ENCODE data around the gene CRP.

CRP gene

DNA sequence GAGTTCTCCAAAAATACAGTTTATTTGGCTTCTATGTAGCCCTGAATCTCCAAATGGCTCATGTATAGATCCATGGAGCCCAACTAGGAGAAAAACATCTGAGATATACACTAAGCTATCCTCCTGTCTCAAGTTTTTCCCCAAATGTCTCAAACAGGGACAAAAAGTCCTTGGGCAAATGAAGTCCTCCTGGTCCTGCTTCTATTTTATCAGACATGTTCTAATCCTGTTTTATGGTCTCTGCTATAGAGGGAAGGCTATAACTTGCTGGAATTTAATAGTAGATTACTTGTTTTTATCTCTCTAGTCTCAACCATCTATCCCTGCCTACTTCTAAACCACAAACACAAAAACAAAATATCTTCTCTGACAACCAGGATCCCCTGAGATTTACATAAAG, 26.9 kb downstream of the CRP start:
- no peak overlapping the region for H2AK5ac ChIP-seq (ENCODE audit: low read length, severe bottlenecking)
- H3K23ac ChIP-seq (ENCODE audit: low read length in 2 of 2): no peak overlapping the region
- no peak overlapping the region for H2BK5ac ChIP-seq (ENCODE audit: low read depth, low read length, poor library complexity, severe bottlenecking)
- H3K9me3 ChIP-seq (ENCODE audit: control insufficient read depth, low read length): no peaks in the 10 kb centered on the region
- no peak overlapping the region for H2BK120ac ChIP-seq (ENCODE audit: low read depth, low read length)
- H3K36me3 ChIP-seq (ENCODE audit: control insufficient read depth in 1 of 2, insufficient read depth in 2 of 2, low read depth in 1 of 2, low read length in 2 of 2): no peaks in the 10 kb centered on the region
- H3K4me1 ChIP-seq (ENCODE audit: control insufficient read depth, insufficient read depth, low read depth, low read length): no peaks in the 10 kb centered on the region
- H2BK12ac ChIP-seq (ENCODE audit: low read length in 2 of 2): no peak overlapping the region
- H3K27me3 ChIP-seq (ENCODE audit: control insufficient read depth in 1 of 2, insufficient read depth in 1 of 2, low read length in 2 of 2): peaks cover 0 to 5% of the 10 kb centered on the region in 2 experiments
- no peak overlapping the region for H4K8ac ChIP-seq (ENCODE audit: low read length)
- no peak overlapping the region for H3K4me2 ChIP-seq (ENCODE audit: low read length, poor library complexity, severe bottlenecking)
- H3K4ac ChIP-seq (ENCODE audit: low read depth in 1 of 2, low read length in 2 of 2): no peak overlapping the region
- no peak for DNase-seq
- no peak overlapping the region for H3K27ac ChIP-seq (ENCODE audit: low read length, poor library complexity, severe bottlenecking)
- no peak overlapping the region for H3K14ac ChIP-seq (ENCODE audit: low read length in 2 of 2)
- H3K79me1 ChIP-seq (replicated peaks; ENCODE audit: low read length, poor library complexity, severe bottlenecking): no peaks in the 10 kb centered on the region
- H3K9ac ChIP-seq (ENCODE audit: low read length): no peak overlapping the region
- no peak overlapping the region for H4K91ac ChIP-seq (ENCODE audit: low read length)
- no peak overlapping the region for H3K4me3 ChIP-seq (ENCODE audit: insufficient read depth in 1 of 2, low read depth in 1 of 2, low read length in 2 of 2)
- H2AFZ ChIP-seq (ENCODE audit: low read depth, low read length): no peak overlapping the region
- H3K18ac ChIP-seq (ENCODE audit: low read depth in 1 of 2, low read length in 2 of 2): no peak overlapping the region
- H2BK15ac ChIP-seq (ENCODE audit: low read depth, poor library complexity, severe bottlenecking): no peak overlapping the region

DNA sequence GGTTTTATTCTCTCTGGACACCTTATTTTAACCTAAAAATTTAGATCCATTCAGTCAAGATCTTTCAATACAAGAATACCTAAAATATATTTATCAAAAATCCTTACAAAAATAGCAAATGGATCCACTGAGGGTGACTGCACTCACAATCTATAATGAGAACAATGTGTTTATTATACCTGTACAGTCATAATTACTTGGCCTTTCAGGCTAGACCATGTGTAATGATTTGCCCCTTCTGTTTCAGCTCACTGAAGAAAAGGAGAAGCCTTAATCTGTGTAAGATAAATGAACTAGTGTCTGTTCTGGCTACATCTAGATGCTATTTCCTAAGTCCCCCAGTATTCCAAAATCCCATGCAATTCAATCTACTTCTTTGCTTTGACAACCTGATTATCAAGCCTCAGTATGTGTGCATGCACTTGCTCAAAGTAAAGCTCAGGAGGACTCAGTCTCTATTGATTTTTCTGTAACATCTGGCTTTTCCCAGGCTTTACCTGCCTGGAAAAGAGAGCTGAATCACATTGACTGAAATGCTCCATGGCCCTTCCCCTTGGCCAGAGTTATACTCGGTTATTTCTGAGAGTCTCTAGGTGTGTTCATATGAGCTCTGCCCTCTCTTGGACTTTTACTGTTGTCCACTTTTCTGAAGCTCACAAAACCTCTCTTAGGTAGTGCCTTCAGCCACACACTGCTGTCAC, 27.6 kb downstream of the CRP start:
- Histone ChIP-seq H3K9ac (ENCODE audit: low read length) (no peak overlapping the region), H2AK5ac (ENCODE audit: low read length, severe bottlenecking) (no peak overlapping the region), H3K9me3 (ENCODE audit: control insufficient read depth, low read length) (no peaks in the 10 kb centered on the region), H2BK5ac (ENCODE audit: low read depth, low read length, poor library complexity, severe bottlenecking) (no peak overlapping the region), H3K23ac (ENCODE audit: low read length in 2 of 2) (no peak overlapping the region), H3K27ac (ENCODE audit: low read length, poor library complexity, severe bottlenecking) (no peak overlapping the region), H3K4ac (ENCODE audit: low read depth in 1 of 2, low read length in 2 of 2) (no peak overlapping the region), H3K36me3 (ENCODE audit: control insufficient read depth in 1 of 2, insufficient read depth in 2 of 2, low read depth in 1 of 2, low read length in 2 of 2) (no peaks in the 10 kb centered on the region), H3K4me2 (ENCODE audit: low read length, poor library complexity, severe bottlenecking) (no peak overlapping the region), H3K18ac (ENCODE audit: low read depth in 1 of 2, low read length in 2 of 2) (no peak overlapping the region), H2BK120ac (ENCODE audit: low read depth, low read length) (no peak overlapping the region), H3K27me3 (ENCODE audit: control insufficient read depth in 1 of 2, insufficient read depth in 1 of 2, low read length in 2 of 2) (peaks cover 0 to 5% of the 10 kb centered on the region in 2 experiments), H3K4me1 (ENCODE audit: control insufficient read depth, insufficient read depth, low read depth, low read length) (no peaks in the 10 kb centered on the region), H3K4me3 (ENCODE audit: insufficient read depth in 1 of 2, low read depth in 1 of 2, low read length in 2 of 2) (no peak overlapping the region), H3K79me1 (replicated peaks; ENCODE audit: low read length, poor library complexity, severe bottlenecking) (no peaks in the 10 kb centered on the region), H2BK12ac (ENCODE audit: low read length in 2 of 2) (no peak overlapping the region), H2AFZ (ENCODE audit: low read depth, low read length) (no peak overlapping the region), H4K91ac (ENCODE audit: low read length) (no peak overlapping the region), H2BK15ac (ENCODE audit: low read depth, poor library complexity, severe bottlenecking) (no peak overlapping the region), H3K14ac (ENCODE audit: low read length in 2 of 2) (no peak overlapping the region), H4K8ac (ENCODE audit: low read length) (no peak overlapping the region)
- no peak for DNase-seq
- 33% methylated on average over 1 of the region's 1 CpG for WGBS

DNA sequence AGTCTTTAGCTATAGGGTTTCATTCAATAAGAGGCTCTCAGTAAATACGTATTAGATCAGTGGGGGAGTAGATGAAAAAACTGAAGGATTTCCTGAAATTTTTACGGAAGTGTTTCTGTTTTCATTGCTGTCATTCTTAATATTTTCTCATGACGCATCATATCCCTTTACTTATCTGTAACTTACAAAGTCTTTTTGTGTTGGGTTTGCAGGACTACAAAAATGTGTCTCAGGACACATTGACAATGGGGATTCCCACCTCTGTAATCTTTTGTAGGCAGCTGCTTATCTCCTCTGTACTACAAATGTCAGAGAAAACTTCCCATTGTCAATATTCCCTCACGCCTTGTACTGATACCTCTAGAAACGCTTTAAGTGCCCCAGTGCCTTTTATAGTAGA, 35.5 kb downstream of the CRP start:
- Histone ChIP-seq H3K9me3 (ENCODE audit: control insufficient read depth, low read length) (no peaks in the 10 kb centered on the region), H3K4me1 (ENCODE audit: control insufficient read depth, insufficient read depth, low read depth, low read length) (no peaks in the 10 kb centered on the region), H4K8ac (ENCODE audit: low read length) (no peak overlapping the region), H2BK120ac (ENCODE audit: low read depth, low read length) (no peak overlapping the region), H3K14ac (ENCODE audit: low read length in 2 of 2) (no peak overlapping the region), H4K91ac (ENCODE audit: low read length) (no peak overlapping the region), H3K36me3 (ENCODE audit: control insufficient read depth in 1 of 2, insufficient read depth in 2 of 2, low read depth in 1 of 2, low read length in 2 of 2) (no peaks in the 10 kb centered on the region), H2BK12ac (ENCODE audit: low read length in 2 of 2) (no peak overlapping the region), H3K4me2 (ENCODE audit: low read length, poor library complexity, severe bottlenecking) (no peak overlapping the region), H2AK5ac (ENCODE audit: low read length, severe bottlenecking) (no peak overlapping the region), H2BK5ac (ENCODE audit: low read depth, low read length, poor library complexity, severe bottlenecking) (no peak overlapping the region), H3K18ac (ENCODE audit: low read depth in 1 of 2, low read length in 2 of 2) (no peak overlapping the region), H3K27me3 (ENCODE audit: control insufficient read depth in 1 of 2, insufficient read depth in 1 of 2, low read length in 2 of 2) (no peaks in the 10 kb centered on the region), H3K23ac (ENCODE audit: low read length in 2 of 2) (no peak overlapping the region), H2BK15ac (ENCODE audit: low read depth, poor library complexity, severe bottlenecking) (no peak overlapping the region), H2AFZ (ENCODE audit: low read depth, low read length) (no peak overlapping the region), H3K9ac (ENCODE audit: low read length) (no peak overlapping the region), H3K27ac (ENCODE audit: low read length, poor library complexity, severe bottlenecking) (no peak overlapping the region), H3K4me3 (ENCODE audit: insufficient read depth in 1 of 2, low read depth in 1 of 2, low read length in 2 of 2) (no peak overlapping the region), H3K4ac (ENCODE audit: low read depth in 1 of 2, low read length in 2 of 2) (no peak overlapping the region), H3K79me1 (replicated peaks; ENCODE audit: low read length, poor library complexity, severe bottlenecking) (no peaks in the 10 kb centered on the region)
- 96% methylated on average over 2 of the region's 5 CpGs for WGBS
- no peak for DNase-seq

DNA sequence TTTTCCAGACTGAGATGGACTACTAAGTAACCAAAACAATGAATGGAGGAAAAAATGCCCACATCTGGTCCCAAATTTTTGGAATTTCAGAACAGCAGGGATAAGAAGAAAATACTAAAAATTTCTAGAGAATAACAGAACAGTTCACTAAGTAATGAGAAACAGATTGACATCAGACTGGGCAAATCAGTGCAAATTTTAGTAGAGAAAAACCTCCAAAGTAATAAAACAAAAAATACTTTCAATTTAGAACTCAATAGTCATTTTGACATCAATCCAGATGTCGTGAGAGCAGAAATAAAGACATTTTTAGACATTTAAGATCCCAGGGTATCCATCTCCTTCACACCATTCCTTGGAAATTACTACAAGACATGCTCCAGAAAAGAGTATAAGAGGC, 39.3 kb downstream of the CRP start:
- Histone ChIP-seq H3K27ac (ENCODE audit: low read length, poor library complexity, severe bottlenecking) (no peak overlapping the region), H3K9ac (ENCODE audit: low read length) (no peak overlapping the region), H2AK5ac (ENCODE audit: low read length, severe bottlenecking) (no peak overlapping the region), H2BK120ac (ENCODE audit: low read depth, low read length) (no peak overlapping the region), H3K27me3 (ENCODE audit: control insufficient read depth in 1 of 2, insufficient read depth in 1 of 2, low read length in 2 of 2) (no peaks in the 10 kb centered on the region), H2BK12ac (ENCODE audit: low read length in 2 of 2) (no peak overlapping the region), H2AFZ (ENCODE audit: low read depth, low read length) (no peak overlapping the region), H3K4me1 (ENCODE audit: control insufficient read depth, insufficient read depth, low read depth, low read length) (no peaks in the 10 kb centered on the region), H3K4me3 (ENCODE audit: insufficient read depth in 1 of 2, low read depth in 1 of 2, low read length in 2 of 2) (no peak overlapping the region), H3K4me2 (ENCODE audit: low read length, poor library complexity, severe bottlenecking) (no peak overlapping the region), H4K8ac (ENCODE audit: low read length) (no peak overlapping the region), H3K18ac (ENCODE audit: low read depth in 1 of 2, low read length in 2 of 2) (no peak overlapping the region), H3K9me3 (ENCODE audit: control insufficient read depth, low read length) (no peaks in the 10 kb centered on the region), H3K4ac (ENCODE audit: low read depth in 1 of 2, low read length in 2 of 2) (no peak overlapping the region), H3K36me3 (ENCODE audit: control insufficient read depth in 1 of 2, insufficient read depth in 2 of 2, low read depth in 1 of 2, low read length in 2 of 2) (no peaks in the 10 kb centered on the region), H4K91ac (ENCODE audit: low read length) (no peak overlapping the region), H3K79me1 (replicated peaks; ENCODE audit: low read length, poor library complexity, severe bottlenecking) (no peaks in the 10 kb centered on the region), H2BK5ac (ENCODE audit: low read depth, low read length, poor library complexity, severe bottlenecking) (no peak overlapping the region), H2BK15ac (ENCODE audit: low read depth, poor library complexity, severe bottlenecking) (no peak overlapping the region), H3K23ac (ENCODE audit: low read length in 2 of 2) (no peak overlapping the region), H3K14ac (ENCODE audit: low read length in 2 of 2) (no peak overlapping the region)
- WGBS: 50% methylated on average over 1 of the region's 1 CpG
- no peak for DNase-seq

All from mesenchymal stem cell (in vitro differentiated cells and primary cell).